Left ventricle myocardium inferior (tissue), 1 donor: ENCODE results near the gene ANKRD55. TPM values are rescaled to one million over a fixed set of nuclear protein-coding genes. Genes with fewer than 3 reads are reported as not detected.
"Not testable (repeated sequence)": the region's sequence is repeated elsewhere in the genome, so short reads cannot be mapped to it uniquely, and the experiment has no call there.

Experiments
- DNase-seq: peaks from one replicate; pipeline ENCODE4 v3.0.0-alpha.2; 2020
- H3K27ac ChIP-seq: fragments of 200-600 bp; replicated peaks from 2 replicates; pipeline ENCODE4 v1.8.0; 2021
- H3K27me3 ChIP-seq: fragments of 200-600 bp; 2 replicates; pipeline ENCODE4 v1.8.0; 2021; ENCODE audit warnings: low read depth
- H3K36me3 ChIP-seq: fragments of 200-600 bp; 2 replicates; pipeline ENCODE4 v1.8.0; 2021
- H3K4me1 ChIP-seq: fragments of 200-600 bp; 2 replicates; pipeline ENCODE4 v1.8.0; 2021
- H3K4me3 ChIP-seq: fragments of 200-600 bp; 2 replicates; pipeline ENCODE4 v1.8.0; 2021; ENCODE audit warnings: mild to moderate bottlenecking, moderate library complexity
- H3K9me3 ChIP-seq: fragments of 200-600 bp; replicated peaks from 2 replicates; pipeline ENCODE4 v1.8.0; 2021
- CTCF ChIP-seq: fragments of 200-600 bp; IDR thresholded peaks from 2 replicates; pipeline ENCODE4 v1.8.0; 2021; ENCODE audit warnings: antibody characterized with exemption, mild to moderate bottlenecking, borderline replicate concordance
- intact Hi-C: fragments of 100-400 bp; cut with micrococcal nuclease; formaldehyde crosslinking; loops from one replicate; pipeline ENCODE4 v1.11.0; 2022
- total RNA-seq: library from RNA; stranded (reverse); fragmentation: NEBNext Ultra II Directional; extraction: Animal tissue kit (Norgen Biotek cat#: 25700); gene quantifications from one replicate; pipeline ENCODE4 v1.2.1, GENCODE V29; 2021
- donor health status: DM: no; HTN: yes; CAD: no; lungs with severe emphysema.

ANKRD55 gene
- total RNA-seq, 1 donor from 2014 or later, result 0.27 TPM

GRCh38 chr5:56228631-56229030 lies 4.5 kb downstream of the ANKRD55 start:
- no peak overlapping the region for H3K27ac ChIP-seq
- TF ChIP-seq CTCF, result no peak
- H3K27me3 ChIP-seq, result peaks cover 7% of the 10 kb centered on the region
- no peak overlapping the region for H3K4me3 ChIP-seq
- no peaks in the 10 kb centered on the region for H3K4me1 ChIP-seq
- DNase-seq, result no peak
- intact Hi-C loops, result no loop called here
- peaks cover 14% of the 10 kb centered on the region for H3K9me3 ChIP-seq
- H3K36me3 ChIP-seq, result no peaks in the 10 kb centered on the region

- Histone ChIP-seq H3K4me1 (no peaks in the 10 kb centered on the region), H3K9me3 (peaks cover 23% of the 10 kb centered on the region), H3K4me3 (no peak overlapping the region), H3K27me3 (peaks cover 7% of the 10 kb centered on the region), H3K36me3 (no peaks in the 10 kb centered on the region), H3K27ac (no peak overlapping the region)
- DNase-seq, result no peak
- intact Hi-C loops, result no loop called here
- no peak for TF ChIP-seq CTCF
These were observed 5.4 kb downstream of the ANKRD55 start for GRCh38 chr5:56227691-56228090.

- H3K36me3 ChIP-seq, intact Hi-C loops, H3K4me3 ChIP-seq, H3K27ac ChIP-seq, H3K27me3 ChIP-seq, H3K4me1 ChIP-seq, DNase-seq: not testable (repeated sequence)
- peaks cover 39% of the 10 kb centered on the region for H3K9me3 ChIP-seq
These were observed 9.8 kb downstream of the ANKRD55 start for GRCh38 chr5:56223298-56223697.

GRCh38 chr5:56221601-56222000 lies 11.5 kb downstream of the ANKRD55 start:
- H3K27me3 ChIP-seq, H3K36me3 ChIP-seq, H3K4me1 ChIP-seq, H3K4me3 ChIP-seq, intact Hi-C loops, H3K27ac ChIP-seq, DNase-seq: not testable (repeated sequence)
- H3K9me3 ChIP-seq, result peaks cover 52% of the 10 kb centered on the region

GRCh38 chr5:56215019-56215830 lies 17.9 kb downstream of the ANKRD55 start:
- TF ChIP-seq CTCF, result no peak
- H3K4me3 ChIP-seq, result no peak overlapping the region

GRCh38 chr5:56213886-56214535 lies 19.1 kb downstream of the ANKRD55 start:
- H3K36me3 ChIP-seq, H3K4me1 ChIP-seq, H3K27me3 ChIP-seq, DNase-seq, H3K4me3 ChIP-seq, H3K27ac ChIP-seq, intact Hi-C loops: not testable (repeated sequence)
- peaks cover 20% of the 10 kb centered on the region for H3K9me3 ChIP-seq

More at GRCh38 chr5:56215019-56215830, 17.9 kb downstream of the ANKRD55 start:
- Histone ChIP-seq H3K36me3 (no peaks in the 10 kb centered on the region), H3K27me3 (no peaks in the 10 kb centered on the region), H3K27ac (no peak overlapping the region), H3K9me3 (peaks cover 20% of the 10 kb centered on the region), H3K4me1 (no peaks in the 10 kb centered on the region)
- intact Hi-C loops, result no loop called here
- DNase-seq, result no peak
